DOHH2 (cell line): ENCODE measurements around the gene ANXA8.
"Not testable (repeated sequence)": the region's sequence is repeated elsewhere in the genome, so short reads cannot be mapped to it uniquely, and the experiment has no call there.

Source experiments
- CTCF ChIP-seq: fragments of 200-600 bp; sonication (generic); IDR thresholded peaks from one replicate; pipeline ENCODE4 v1.5.1; 2014; ENCODE audit warnings: antibody characterized with exemption, mild to moderate bottlenecking, low read depth, low read length; ENCODE audit not compliant: poor library complexity, severe bottlenecking
- EZH2phosphoT487 ChIP-seq: fragments of 200-600 bp; sonication (generic); IDR thresholded peaks from 2 replicates; pipeline ENCODE4 v1.6.1; 2017; ENCODE audit warnings: borderline replicate concordance, mild to moderate bottlenecking, antibody characterized with exemption, low read length, moderate library complexity, mixed read lengths

- not testable (repeated sequence) for TF ChIP-seq CTCF, EZH2phosphoT487
Measured at GRCh38 chr10:47481182-47481766, 2.6 kb downstream of the ANXA8 start.
